SK-N-SH (cell line): ENCODE data around the gene TRMT1. TPM values are rescaled to one million over a fixed set of nuclear protein-coding genes. Genes with fewer than 3 reads are reported as not detected.

ENCODE experiments used
- CTCF ChIA-PET: fragments of 300-600, 350-600 bp; formaldehyde crosslinking; extraction: SDS; loops from one replicate; lab custom pipeline; 2021; lab: Yijun Ruan, JAX
- POLR2A ChIA-PET: fragments of 350-600 bp; sonication (Branson Sonifier 250); formaldehyde crosslinking; extraction: SDS; loops from one replicate; lab custom pipeline; 2020; ENCODE audit warnings: antibody characterized with exemption, inconsistent platforms; lab: Yijun Ruan, JAX
- DNase-seq: peaks from one replicate; pipeline ENCODE4 v3.0.0; 2012
- H2AFZ ChIP-seq: fragments of 200-600 bp; sonication (generic); 2 replicates; pipeline ENCODE4 v1.8.1; 2016; ENCODE audit warnings: antibody characterized with exemption, mild to moderate bottlenecking, low read depth
- H3F3A ChIP-seq: fragments of 200-600 bp; sonication (generic); replicated peaks from 2 replicates; pipeline ENCODE3; 2016; ENCODE audit warnings: antibody characterized with exemption, mild to moderate bottlenecking; ENCODE audit not compliant: insufficient read depth
- H3K27ac ChIP-seq, 2 experiments: fragments of 200-500 bp in 1 of 2; fragments of 200-600 bp in 1 of 2; sonication (Bioruptor generic) in 1 of 2; sonication (generic), shearing (Covaris generic) in 1 of 2; 2 replicates each; pipeline versions ENCODE4 v1.5.1 to v1.6.1; 2014 to 2016; ENCODE audit warnings: low read depth in 2 of 2, inconsistent platforms in 1 of 2, low read length in 1 of 2, mild to moderate bottlenecking in 1 of 2, mixed read lengths in 1 of 2
- H3K27me3 ChIP-seq: fragments of 200-600 bp; sonication (generic), shearing (Covaris generic); 2 replicates; pipeline ENCODE4 v1.6.1; 2016; ENCODE audit warnings: mixed run types; ENCODE audit not compliant: insufficient read depth
- H3K36me3 ChIP-seq, 2 experiments: fragments of 200-500 bp in 1 of 2; fragments of 200-600 bp in 1 of 2; sonication (Bioruptor generic) in 1 of 2; sonication (generic) in 1 of 2; replicated peaks in 1 of 2; 2 replicates each; pipeline versions ENCODE3 to v1.5.1; 2014 to 2016; ENCODE audit warnings: low read length in 1 of 2, mild to moderate bottlenecking in 1 of 2; ENCODE audit not compliant: insufficient read depth in 2 of 2, control insufficient read depth in 1 of 2
- H3K4me1 ChIP-seq, 2 experiments: fragments of 200-500 bp in 1 of 2; fragments of 200-600 bp in 1 of 2; sonication (Bioruptor generic) in 1 of 2; sonication (generic), shearing (Covaris generic) in 1 of 2; 2 replicates each; pipeline versions ENCODE4 v1.5.1 to v1.6.1; 2014 to 2016; ENCODE audit warnings: low read depth in 1 of 2, low read length in 1 of 2, mixed run types in 1 of 2; ENCODE audit not compliant: insufficient read depth in 2 of 2, control insufficient read depth in 1 of 2
- H3K4me2 ChIP-seq: fragments of 200-600 bp; sonication (generic), shearing (Covaris generic); 2 replicates; pipeline ENCODE4 v1.6.1; 2017; ENCODE audit warnings: mixed run types
- H3K4me3 ChIP-seq, 2 experiments: fragments of 200-500 bp in 1 of 2; fragments of 200-600 bp in 1 of 2; sonication (Bioruptor generic) in 1 of 2; sonication (generic), shearing (Covaris generic) in 1 of 2; 2 replicates each; pipeline versions ENCODE4 v1.5.1 to v1.8.1; 2014 to 2016; ENCODE audit warnings: low read depth in 2 of 2, inconsistent platforms in 1 of 2, low read length in 1 of 2, mild to moderate bottlenecking in 1 of 2, mixed read lengths in 1 of 2, moderate library complexity in 1 of 2
- H3K79me2 ChIP-seq: fragments of 200-600 bp; sonication (generic); 2 replicates; pipeline ENCODE4 v1.8.1; 2017; ENCODE audit warnings: mild to moderate bottlenecking; ENCODE audit not compliant: insufficient read depth
- H3K9ac ChIP-seq: fragments of 200-600 bp; sonication (generic); 2 replicates; pipeline ENCODE4 v1.6.1; 2017; ENCODE audit warnings: mixed run types
- H3K9me2 ChIP-seq: fragments of 200-600 bp; sonication (generic); 2 replicates; pipeline ENCODE4 v1.6.1; 2017; ENCODE audit warnings: mixed run types
- H3K9me3 ChIP-seq: fragments of 200-600 bp; sonication (generic); 2 replicates; pipeline ENCODE4 v1.6.1; 2017; ENCODE audit warnings: mixed run types, mild to moderate bottlenecking, moderate library complexity
- H4K20me1 ChIP-seq: fragments of 200-600 bp; sonication (generic); 2 replicates; pipeline ENCODE4 v1.6.1; 2017; ENCODE audit warnings: mild to moderate bottlenecking, mixed run types; ENCODE audit not compliant: insufficient read depth
- MXI1 ChIP-seq: IDR thresholded peaks from 2 replicates; pipeline ENCODE4 v1.6.1; 2012; ENCODE audit warnings: mild to moderate bottlenecking, low read depth, low read length, improper control_type of control experiment
- RAD21 ChIP-seq: IDR thresholded peaks from 2 replicates; pipeline ENCODE4 v1.6.1; 2012; ENCODE audit warnings: mild to moderate bottlenecking, low read length
- RFX5 ChIP-seq: IDR thresholded peaks from 2 replicates; pipeline ENCODE4 v1.6.1; 2012; ENCODE audit warnings: mild to moderate bottlenecking, improper control_type of control experiment, low read length
- WGBS: methylation state at CpG from one replicate; pipeline ENCODE4 v1.1.6; 2017; ENCODE audit warnings: low lambda C conversion rate; 5-methylcytosine and 5-hydroxymethylcytosine counted together
- polyA plus RNA-seq, 3 experiments: library from polyadenylated mRNA; depleted of rRNA; stranded (reverse); fragments of >200 nt; gene quantifications; 2 replicates each; pipeline ENCODE4 v1.2.3, GENCODE V29; 2012
- TF ChIP-seq, protein P1 (sequence below): IDR thresholded peaks from 2 replicates; pipeline ENCODE4 v1.4.0; 2012; ENCODE audit warnings: low read depth, borderline replicate concordance

TRMT1 gene
- polyA plus RNA-seq, 1 of the 3 experiments (the other 2 are of a cell fraction): 64.9 TPM

DNA sequence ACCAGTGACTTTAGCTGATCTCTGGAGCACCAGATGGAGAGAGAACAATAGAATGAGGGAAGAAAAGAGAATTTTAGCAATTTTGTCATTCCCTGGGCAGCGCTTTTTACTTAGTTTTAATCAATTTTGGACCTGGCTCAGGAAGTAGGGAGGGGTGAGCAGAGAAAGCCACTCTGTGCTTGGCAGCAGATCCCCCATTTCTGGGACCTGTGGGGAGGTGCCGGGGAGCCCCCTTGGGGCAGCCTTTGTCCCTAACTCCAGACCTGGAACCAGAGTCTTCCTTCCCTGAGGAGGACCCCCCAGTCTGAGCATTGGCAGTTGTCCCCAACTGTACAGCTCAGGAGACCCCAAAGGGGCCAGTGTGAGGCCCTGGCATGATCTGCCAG is 24.4 kb downstream of the TRMT1 start:
- TF ChIP-seq RAD21: peak; percentile 9; the same call in 1 of the 2 replicates
- TF ChIP-seq, protein P1, sequence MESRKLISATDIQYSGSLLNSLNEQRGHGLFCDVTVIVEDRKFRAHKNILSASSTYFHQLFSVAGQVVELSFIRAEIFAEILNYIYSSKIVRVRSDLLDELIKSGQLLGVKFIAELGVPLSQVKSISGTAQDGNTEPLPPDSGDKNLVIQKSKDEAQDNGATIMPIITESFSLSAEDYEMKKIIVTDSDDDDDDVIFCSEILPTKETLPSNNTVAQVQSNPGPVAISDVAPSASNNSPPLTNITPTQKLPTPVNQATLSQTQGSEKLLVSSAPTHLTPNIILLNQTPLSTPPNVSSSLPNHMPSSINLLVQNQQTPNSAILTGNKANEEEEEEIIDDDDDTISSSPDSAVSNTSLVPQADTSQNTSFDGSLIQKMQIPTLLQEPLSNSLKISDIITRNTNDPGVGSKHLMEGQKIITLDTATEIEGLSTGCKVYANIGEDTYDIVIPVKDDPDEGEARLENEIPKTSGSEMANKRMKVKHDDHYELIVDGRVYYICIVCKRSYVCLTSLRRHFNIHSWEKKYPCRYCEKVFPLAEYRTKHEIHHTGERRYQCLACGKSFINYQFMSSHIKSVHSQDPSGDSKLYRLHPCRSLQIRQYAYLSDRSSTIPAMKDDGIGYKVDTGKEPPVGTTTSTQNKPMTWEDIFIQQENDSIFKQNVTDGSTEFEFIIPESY: no peak
- ChIA-PET CTCF (interaction anchor here (1.2 to 9.2 kb wide), 5 partner anchors 12 to 314 kb away, joined by 4 to 603 read pairs (median 82); partner anchors contain the start of genes DAND5 and LYL1), POLR2A (interaction anchor here (0.8 to 1.7 kb wide), 5 partner anchors 14 to 115 kb away, joined by 3 to 6 read pairs (median 4); no protein-coding TSS in a partner anchor)
- Histone ChIP-seq H2AFZ (no peak overlapping the region), H3F3A (no peaks in the 10 kb centered on the region), H3K9me2 (no peaks in the 10 kb centered on the region), H3K4me1 (peaks cover 19 to 76% of the 10 kb centered on the region in 2 experiments), H3K9me3 (no peaks in the 10 kb centered on the region), H3K36me3 (peaks cover 0 to 11% of the 10 kb centered on the region in 2 experiments), H3K9ac (peak overlapping the region; percentile 43; the same call in 1 of the 2 replicates), H3K79me2 (no peaks in the 10 kb centered on the region), H3K4me3 (no peak overlapping the region), H3K4me2 (peak overlapping the region; percentile 63), H4K20me1 (no peaks in the 10 kb centered on the region), H3K27me3 (no peaks in the 10 kb centered on the region), H3K27ac (peak overlapping the region; percentile 79 to 99; a peak in 3 of 4 replicates)
- 92% methylated on average over 2 of the region's 2 CpGs for WGBS
- DNase-seq: no peak

DNA sequence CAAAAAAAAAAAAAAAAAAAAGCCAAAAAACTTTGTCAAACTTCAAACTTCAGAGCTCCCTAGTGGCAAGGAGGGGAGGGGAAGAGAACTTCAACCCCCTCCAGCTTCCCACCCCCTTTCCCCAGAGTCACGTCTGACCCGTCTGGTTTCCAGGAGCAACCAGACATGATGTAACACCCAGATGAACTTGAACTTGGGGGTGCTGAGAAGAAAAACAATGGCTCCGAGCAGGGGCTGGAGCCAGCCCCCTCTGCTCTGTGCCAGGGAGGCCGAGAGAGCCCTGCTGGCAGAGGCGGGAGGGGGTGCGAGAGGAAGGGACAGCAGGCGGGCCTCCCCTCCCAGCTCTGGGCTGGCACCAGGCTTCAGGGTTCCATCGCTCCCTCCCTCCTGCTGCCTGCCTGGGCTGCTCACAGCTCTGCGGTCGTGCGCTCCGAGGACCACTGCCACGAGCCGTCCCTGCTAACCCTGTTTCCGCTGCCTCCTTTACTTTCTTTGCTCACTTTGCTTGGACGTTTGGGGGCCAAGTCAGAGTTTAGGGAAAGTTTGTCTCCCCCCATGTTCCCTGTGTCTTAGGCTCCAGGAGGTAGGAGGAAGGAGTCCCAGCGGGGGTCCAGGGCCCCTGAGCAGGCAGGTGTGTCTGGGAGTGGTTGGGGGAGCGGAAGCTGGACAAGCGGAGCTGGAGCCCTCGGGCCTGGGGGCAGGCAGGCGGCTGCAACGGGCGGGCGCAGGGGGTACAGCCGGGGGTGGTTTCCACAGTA is 25.0 kb downstream of the TRMT1 start:
- H3K9me3 ChIP-seq: no peaks in the 10 kb centered on the region
- peaks cover 19 to 75% of the 10 kb centered on the region in 2 experiments for H3K4me1 ChIP-seq
- no peaks in the 10 kb centered on the region for H3K79me2 ChIP-seq
- no peaks in the 10 kb centered on the region for H4K20me1 ChIP-seq
- CTCF ChIA-PET: interaction anchor here (0.9 to 9.2 kb wide), 6 partner anchors 13 to 313 kb away, joined by 3 to 603 read pairs (median 79); partner anchors contain the start of genes DAND5 and LYL1
- POLR2A ChIA-PET: interaction anchor here (0.8 to 1.7 kb wide), 7 partner anchors 14 to 154 kb away, joined by 3 to 6 read pairs (median 3); no protein-coding TSS in a partner anchor
- no peaks in the 10 kb centered on the region for H3K9me2 ChIP-seq
- peak overlapping the region; percentile 43; the same call in 1 of the 2 replicates for H3K9ac ChIP-seq
- no peaks in the 10 kb centered on the region for H3F3A ChIP-seq
- 50% methylated on average over 23 of the region's 25 CpGs for WGBS
- peak; percentile 37; the same call in 1 of the 2 replicates for TF ChIP-seq MXI1
- TF ChIP-seq RFX5: no peak
- H3K27me3 ChIP-seq: no peaks in the 10 kb centered on the region
- peak overlapping the region; percentile 79 to 99 for H3K27ac ChIP-seq
- H3K4me3 ChIP-seq: peak overlapping the region in 1 of 2 experiments; percentile 17; a peak in 1 of 4 replicates
- no peak overlapping the region for H2AFZ ChIP-seq
- peaks cover 0 to 13% of the 10 kb centered on the region in 2 experiments for H3K36me3 ChIP-seq
- H3K4me2 ChIP-seq: peak overlapping the region; percentile 63
- DNase-seq: peak; percentile 91
